ENCODE data around the gene ZNF195.

ZNF195 gene

GRCh38 chr11:3367221-3367620 is 11.7 kb downstream of the ZNF195 start:
- no peak for TF ChIP-seq CTCF (conservative IDR thresholded peaks at IDR 0.05)

GRCh38 chr11:3359092-3359824 is 19.7 kb downstream of the ZNF195 start:
- H3K27ac ChIP-seq: no peak overlapping the region
- TF ChIP-seq CTCF (conservative IDR thresholded peaks at IDR 0.05): no peak

More at GRCh38 chr11:3367221-3367620, 11.7 kb downstream of the ZNF195 start:
- no peak overlapping the region for H3K27ac ChIP-seq

DNA sequence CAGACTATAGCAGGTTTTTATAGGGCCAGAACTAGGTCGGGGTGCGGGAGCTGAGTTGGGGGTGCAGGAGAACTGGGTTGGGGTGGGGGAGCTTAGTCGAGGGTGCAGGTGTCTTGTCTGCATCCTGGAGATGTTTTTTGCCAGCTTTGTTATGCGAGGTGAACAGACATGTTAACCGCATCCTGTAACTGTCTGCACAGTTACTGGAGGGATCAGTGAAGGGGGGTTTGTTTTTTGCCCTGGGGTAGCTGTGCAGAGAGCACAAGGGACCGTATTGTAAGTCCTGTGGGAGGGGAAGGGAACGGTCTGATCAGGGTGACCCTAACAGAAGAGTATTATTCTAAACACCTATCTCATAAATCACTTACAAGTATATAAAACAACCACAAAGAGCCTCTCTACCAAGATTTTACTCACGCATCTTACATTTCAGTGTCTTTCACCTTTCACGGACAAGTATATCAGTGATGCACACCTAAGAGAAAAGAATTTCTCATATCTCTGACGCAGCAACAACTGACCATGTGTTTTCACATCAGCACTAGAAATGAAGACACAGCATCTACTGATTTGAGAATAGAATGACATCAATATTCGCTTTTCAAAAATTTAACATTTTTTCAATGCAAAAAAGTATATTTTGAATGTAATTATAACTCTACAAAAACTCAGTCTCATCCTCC is 20.8 kb downstream of the ZNF195 start:
- H3K27ac ChIP-seq: no peak overlapping the region
- no peak for TF ChIP-seq CTCF (conservative IDR thresholded peaks at IDR 0.05)

GRCh38 chr11:3357302-3357701 is 21.6 kb downstream of the ZNF195 start:
- no peak overlapping the region for H3K27ac ChIP-seq
- no peak for TF ChIP-seq CTCF (conservative IDR thresholded peaks at IDR 0.05)

- H3K27ac ChIP-seq: no peak overlapping the region
- TF ChIP-seq CTCF (conservative IDR thresholded peaks at IDR 0.05): no peak
These were observed 22.1 kb downstream of the ZNF195 start for GRCh38 chr11:3356858-3357257.

- H3K27ac ChIP-seq: no peak overlapping the region
- no peak for TF ChIP-seq CTCF (conservative IDR thresholded peaks at IDR 0.05)
These were observed 25.9 kb downstream of the ZNF195 start for GRCh38 chr11:3353066-3353465.

GRCh38 chr11:3347127-3347526 is 31.8 kb downstream of the ZNF195 start:
- TF ChIP-seq CTCF (conservative IDR thresholded peaks at IDR 0.05): no peak
- H3K27ac ChIP-seq: no peak overlapping the region

Measured in VCaP (cell line).